ENCODE measurements around the gene KRT7.

The KRT7 gene

GRCh38 chr12:52211716-52212585 is 21.1 kb upstream of the KRT7 start:
- no peak for DNase-seq (ENCODE audit: low read depth in 2 of 2)

GRCh38 chr12:52212701-52213563 is 20.1 kb upstream of the KRT7 start:
- DNase-seq (ENCODE audit: low read depth in 2 of 2), result no peak

DNA sequence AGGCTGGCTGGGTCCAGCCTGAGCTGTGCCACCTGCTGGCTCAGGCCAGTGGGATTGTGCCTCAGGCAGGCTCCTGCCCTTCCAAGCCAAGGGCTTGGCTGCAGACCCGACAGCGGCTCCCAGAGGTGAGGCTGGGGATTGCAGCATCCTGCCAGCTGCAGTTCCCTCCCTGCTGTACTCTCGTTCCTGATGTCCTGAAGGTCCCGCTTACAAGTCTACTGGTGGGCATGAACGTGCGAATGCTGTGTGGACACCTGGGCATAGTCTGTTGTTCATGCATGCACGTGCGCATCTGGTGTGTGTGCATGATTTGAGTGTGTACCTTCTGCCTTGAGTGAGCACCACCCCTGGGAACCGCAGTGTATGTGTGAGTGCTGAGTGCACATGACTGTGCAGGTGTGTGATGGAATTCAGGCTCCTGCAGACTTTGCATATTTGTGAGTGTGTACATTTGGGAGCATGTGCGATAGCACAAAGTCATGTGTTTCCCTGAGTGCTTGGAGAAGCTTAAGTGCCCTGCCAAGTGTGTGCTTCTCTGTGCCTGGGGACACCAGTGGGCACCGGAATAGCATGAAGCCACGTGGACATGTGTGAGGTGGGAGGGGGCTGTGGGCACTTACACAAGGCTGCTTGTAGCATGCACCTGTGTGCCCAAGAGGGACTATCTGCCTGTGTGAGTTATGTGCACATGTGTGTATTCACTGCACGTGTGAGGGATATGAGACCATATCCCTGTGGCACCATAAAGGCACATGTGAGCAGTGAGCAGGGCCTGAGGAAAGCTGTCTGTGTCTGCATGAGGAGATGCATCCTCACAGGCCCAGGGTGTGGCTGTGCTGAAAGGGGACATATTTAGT is 19.3 kb upstream of the KRT7 start:
- peak; percentile 29 to 49 for DNase-seq (ENCODE audit: low read depth in 2 of 2)

GRCh38 chr12:52214421-52214802 is 18.6 kb upstream of the KRT7 start:
- DNase-seq (ENCODE audit: low read depth in 2 of 2), result no peak

- no peak for DNase-seq (ENCODE audit: low read depth in 2 of 2)
These were observed 17.4 kb upstream of the KRT7 start for GRCh38 chr12:52215587-52216031.

DNA sequence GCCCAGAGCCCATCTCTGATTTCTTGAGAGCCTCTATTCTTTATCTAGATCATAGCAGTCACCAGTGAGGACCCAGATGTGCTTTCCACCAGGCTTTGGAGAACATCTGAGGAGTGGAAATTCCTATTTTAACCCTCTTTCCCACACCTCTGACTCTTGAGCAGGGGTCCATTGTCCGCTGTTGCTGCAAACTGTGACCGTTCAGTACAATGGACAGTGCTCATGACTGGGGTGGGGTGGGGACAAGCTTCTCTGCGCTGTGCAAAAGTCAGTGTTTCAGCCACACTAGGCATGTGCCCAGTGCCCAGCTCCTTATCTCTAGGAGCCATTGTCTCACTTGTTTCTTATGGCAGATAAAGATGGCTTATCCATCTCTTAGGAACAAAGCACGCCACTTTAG is 16.9 kb upstream of the KRT7 start:
- no peak for DNase-seq (ENCODE audit: low read depth in 2 of 2)

GRCh38 chr12:52216807-52217206 is 16.2 kb upstream of the KRT7 start:
- no peak for DNase-seq (ENCODE audit: low read depth in 2 of 2)

GRCh38 chr12:52217223-52217622 is 15.8 kb upstream of the KRT7 start:
- DNase-seq (ENCODE audit: low read depth in 2 of 2), result no peak

- no peak for DNase-seq (ENCODE audit: low read depth in 2 of 2)
These were observed 15.0 kb upstream of the KRT7 start for GRCh38 chr12:52218001-52218400.

GRCh38 chr12:52220477-52220876 is 12.6 kb upstream of the KRT7 start:
- DNase-seq (ENCODE audit: low read depth in 2 of 2), result no peak

- no peak for DNase-seq (ENCODE audit: low read depth in 2 of 2)
These were observed 11.8 kb upstream of the KRT7 start for GRCh38 chr12:52221070-52221781.

GRCh38 chr12:52221912-52222457 is 11.1 kb upstream of the KRT7 start:
- peak; percentile 51 to 76 for DNase-seq (ENCODE audit: low read depth in 2 of 2)

- no peak for DNase-seq (ENCODE audit: low read depth in 2 of 2)
These were observed 10.4 kb upstream of the KRT7 start for GRCh38 chr12:52222692-52223091.

DNA sequence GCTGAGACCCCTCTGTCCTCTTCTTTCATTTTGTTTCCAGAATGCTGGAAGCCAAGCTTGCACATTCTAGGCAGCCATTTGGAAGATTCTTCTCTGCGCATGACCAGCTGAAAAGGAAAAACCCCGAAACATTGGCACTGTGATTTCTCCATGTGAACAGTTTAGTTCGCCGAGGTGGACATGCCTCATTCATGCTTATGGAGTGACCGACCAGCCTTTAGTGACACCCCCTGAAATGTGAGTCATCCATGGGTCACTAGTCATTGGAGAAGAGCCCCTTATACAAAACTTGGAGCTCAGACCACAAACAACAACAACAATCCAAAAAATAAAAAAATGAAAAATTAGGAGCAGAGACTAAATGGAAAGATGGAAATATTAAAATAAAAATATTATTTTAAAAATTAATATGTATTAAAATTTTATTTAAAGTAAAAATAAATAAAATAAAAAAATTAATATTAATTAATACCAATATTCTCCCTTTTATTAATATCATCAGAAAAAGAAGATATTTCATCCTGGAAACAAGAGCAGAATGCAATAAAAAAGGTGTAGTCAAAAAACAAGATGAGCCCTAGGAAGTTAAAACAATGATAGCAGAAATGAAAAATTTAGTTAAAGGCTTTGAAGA is 9.5 kb upstream of the KRT7 start:
- no peak for DNase-seq (ENCODE audit: low read depth in 2 of 2)

- no peak for DNase-seq (ENCODE audit: low read depth in 2 of 2)
These were observed 8.9 kb upstream of the KRT7 start for GRCh38 chr12:52224151-52224550.

- DNase-seq (ENCODE audit: low read depth in 2 of 2), result no peak
These were observed 7.3 kb upstream of the KRT7 start for GRCh38 chr12:52225752-52226151.

- DNase-seq (ENCODE audit: low read depth in 2 of 2), result no peak
These were observed 6.6 kb upstream of the KRT7 start for GRCh38 chr12:52226446-52226845.

DNA sequence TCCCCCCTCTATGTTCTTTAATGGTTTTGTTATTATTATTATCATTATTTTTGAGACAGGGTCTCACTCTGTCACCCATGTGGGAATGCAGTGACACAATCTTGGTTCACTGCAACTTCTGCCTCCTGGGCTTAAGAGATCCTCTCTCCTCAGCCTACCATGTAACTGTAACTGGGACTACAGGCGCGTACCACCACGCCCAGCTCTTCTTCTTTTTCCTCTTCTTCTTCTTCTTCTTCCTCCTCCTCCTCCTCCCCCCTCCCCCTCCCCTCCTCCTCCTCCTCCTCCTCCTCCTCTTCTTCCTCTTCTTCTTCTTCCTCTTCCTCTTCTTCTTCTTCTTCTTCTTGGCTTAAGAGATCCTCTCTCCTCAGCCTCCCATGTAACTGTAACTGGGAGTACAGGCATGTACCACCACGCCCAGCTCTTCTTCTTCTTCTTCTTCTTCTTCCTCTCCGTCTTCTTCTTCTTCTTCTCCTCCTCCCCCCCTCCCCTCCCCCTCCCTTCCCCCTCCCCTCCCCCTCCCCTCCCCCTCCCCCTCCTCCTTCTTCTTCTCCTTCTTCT is 5.4 kb upstream of the KRT7 start:
- no peak for DNase-seq (ENCODE audit: low read depth in 2 of 2)

DNA sequence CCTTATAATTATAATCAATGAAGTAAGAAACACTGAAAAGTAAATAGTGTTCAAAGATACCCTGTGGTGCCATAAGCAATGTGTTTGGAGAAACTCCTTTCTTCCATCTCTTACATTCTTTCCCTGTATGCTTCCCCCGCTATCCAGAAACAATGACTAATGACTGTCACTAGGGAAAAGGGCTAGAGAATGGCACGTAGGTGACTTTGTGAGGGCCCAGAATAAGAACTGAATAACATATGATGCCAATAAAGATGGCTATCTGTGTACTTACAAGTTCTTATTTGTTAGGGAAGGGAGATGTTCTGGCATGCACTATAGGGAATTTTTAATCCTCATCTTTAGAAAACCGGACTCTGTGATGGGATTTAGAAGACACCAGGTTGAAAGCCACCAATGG is 4.7 kb upstream of the KRT7 start:
- DNase-seq (ENCODE audit: low read depth in 2 of 2), result no peak

- no peak for DNase-seq (ENCODE audit: low read depth in 2 of 2)
These were observed 4.1 kb upstream of the KRT7 start for GRCh38 chr12:52228931-52229330.

Data from activated CD4-positive, alpha-beta T cell treated with anti-CD3 and anti-CD28 coated beads for 24 hours (primary cell).